ENCODE data around the gene IL3.

The IL3 gene

DNA sequence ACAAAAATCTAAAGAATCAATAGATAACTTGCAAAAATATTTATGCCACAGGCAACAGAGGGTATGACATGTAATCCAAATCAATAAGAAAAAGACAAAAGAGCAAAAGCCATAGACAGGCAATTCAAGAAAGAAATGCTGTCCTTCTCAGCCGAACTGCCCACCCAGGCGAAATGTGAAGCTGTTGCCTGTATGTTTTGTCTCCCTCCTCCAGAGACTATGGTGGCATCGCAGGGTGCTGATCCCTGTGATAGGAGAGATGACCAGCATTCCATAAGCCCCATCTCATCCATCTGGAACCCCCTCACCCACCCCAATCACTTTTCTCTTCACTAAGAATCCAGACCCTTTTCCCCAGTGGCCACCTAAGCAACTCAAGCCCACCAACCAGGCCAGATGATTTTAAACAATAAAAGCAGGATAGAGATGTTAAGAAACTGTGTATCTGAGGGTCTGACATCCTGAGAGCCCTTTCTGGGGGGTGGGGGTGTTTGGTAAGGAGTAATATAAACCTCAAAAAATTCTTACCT is 43.7 kb upstream of the IL3 start:
- Histone ChIP-seq H3K36me3 (ENCODE audit: insufficient read depth, low read length) (no peaks in the 10 kb centered on the region), H3K27me3 (ENCODE audit: insufficient read depth, low read length, poor library complexity, severe bottlenecking) (no peaks in the 10 kb centered on the region), H3K79me2 (ENCODE audit: insufficient read depth, low read length) (no peaks in the 10 kb centered on the region), H3K4me3 (ENCODE audit: low read length, poor library complexity, severe bottlenecking) (no peak overlapping the region), H3K4me2 (ENCODE audit: low read depth, low read length, poor library complexity, severe bottlenecking) (no peak overlapping the region), H3K9ac (ENCODE audit: low read depth, low read length, poor library complexity, severe bottlenecking) (no peak overlapping the region), H3K9me2 (replicated peaks; ENCODE audit: low read depth, low read length) (no peaks in the 10 kb centered on the region), H3K4me1 (ENCODE audit: insufficient read depth, low read length, poor library complexity, severe bottlenecking) (no peaks in the 10 kb centered on the region), H4K20me1 (ENCODE audit: insufficient read depth, low read length, poor library complexity, severe bottlenecking) (no peaks in the 10 kb centered on the region), H2AFZ (ENCODE audit: low read length) (no peak overlapping the region), H3F3A (ENCODE audit: low read depth) (no peaks in the 10 kb centered on the region), H3K9me3 (ENCODE audit: insufficient read depth, low read depth, low read length) (no peaks in the 10 kb centered on the region)
- TF ChIP-seq, protein P1, sequence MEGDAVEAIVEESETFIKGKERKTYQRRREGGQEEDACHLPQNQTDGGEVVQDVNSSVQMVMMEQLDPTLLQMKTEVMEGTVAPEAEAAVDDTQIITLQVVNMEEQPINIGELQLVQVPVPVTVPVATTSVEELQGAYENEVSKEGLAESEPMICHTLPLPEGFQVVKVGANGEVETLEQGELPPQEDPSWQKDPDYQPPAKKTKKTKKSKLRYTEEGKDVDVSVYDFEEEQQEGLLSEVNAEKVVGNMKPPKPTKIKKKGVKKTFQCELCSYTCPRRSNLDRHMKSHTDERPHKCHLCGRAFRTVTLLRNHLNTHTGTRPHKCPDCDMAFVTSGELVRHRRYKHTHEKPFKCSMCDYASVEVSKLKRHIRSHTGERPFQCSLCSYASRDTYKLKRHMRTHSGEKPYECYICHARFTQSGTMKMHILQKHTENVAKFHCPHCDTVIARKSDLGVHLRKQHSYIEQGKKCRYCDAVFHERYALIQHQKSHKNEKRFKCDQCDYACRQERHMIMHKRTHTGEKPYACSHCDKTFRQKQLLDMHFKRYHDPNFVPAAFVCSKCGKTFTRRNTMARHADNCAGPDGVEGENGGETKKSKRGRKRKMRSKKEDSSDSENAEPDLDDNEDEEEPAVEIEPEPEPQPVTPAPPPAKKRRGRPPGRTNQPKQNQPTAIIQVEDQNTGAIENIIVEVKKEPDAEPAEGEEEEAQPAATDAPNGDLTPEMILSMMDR (conservative IDR thresholded peaks at IDR 0.05; ENCODE audit: low read length) = no peak
- no peak for TF ChIP-seq EZH2phosphoT487 (IDR thresholded peaks at IDR 0.05; ENCODE audit: borderline replicate concordance)

DNA sequence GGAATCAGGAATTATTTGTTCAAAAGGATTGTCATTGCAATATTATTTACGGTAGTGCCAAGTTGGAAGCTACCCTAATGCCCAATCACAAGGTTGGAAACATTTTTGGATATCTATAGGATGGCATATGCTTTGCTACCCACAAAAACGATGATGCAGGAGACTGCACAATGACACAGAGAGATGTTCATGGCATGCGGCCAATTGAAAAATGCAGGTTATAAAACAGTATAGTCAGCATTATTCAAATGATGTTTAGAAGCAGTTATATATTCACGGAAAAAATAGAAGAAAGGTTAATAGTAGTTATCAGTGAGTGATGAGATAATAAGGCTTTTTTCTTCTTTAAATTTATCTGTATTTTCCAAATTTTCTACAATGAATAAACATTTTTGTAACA is 43.1 kb upstream of the IL3 start:
- H3K4me1 ChIP-seq (ENCODE audit: insufficient read depth, low read length, poor library complexity, severe bottlenecking) = no peaks in the 10 kb centered on the region
- no peak overlapping the region for H3K9ac ChIP-seq (ENCODE audit: low read depth, low read length, poor library complexity, severe bottlenecking)
- H3K79me2 ChIP-seq (ENCODE audit: insufficient read depth, low read length) = no peaks in the 10 kb centered on the region
- no peak for TF ChIP-seq EZH2phosphoT487 (IDR thresholded peaks at IDR 0.05; ENCODE audit: borderline replicate concordance)
- TF ChIP-seq, protein P1 (conservative IDR thresholded peaks at IDR 0.05; ENCODE audit: low read length) = no peak
- H3K9me3 ChIP-seq (ENCODE audit: insufficient read depth, low read depth, low read length) = no peaks in the 10 kb centered on the region
- H3K27me3 ChIP-seq (ENCODE audit: insufficient read depth, low read length, poor library complexity, severe bottlenecking) = no peaks in the 10 kb centered on the region
- no peaks in the 10 kb centered on the region for H3K36me3 ChIP-seq (ENCODE audit: insufficient read depth, low read length)
- H3K4me2 ChIP-seq (ENCODE audit: low read depth, low read length, poor library complexity, severe bottlenecking) = no peak overlapping the region
- no peak overlapping the region for H2AFZ ChIP-seq (ENCODE audit: low read length)
- no peaks in the 10 kb centered on the region for H3K9me2 ChIP-seq (replicated peaks; ENCODE audit: low read depth, low read length)
- no peaks in the 10 kb centered on the region for H3F3A ChIP-seq (ENCODE audit: low read depth)
- no peaks in the 10 kb centered on the region for H4K20me1 ChIP-seq (ENCODE audit: insufficient read depth, low read length, poor library complexity, severe bottlenecking)
- H3K4me3 ChIP-seq (ENCODE audit: low read length, poor library complexity, severe bottlenecking) = no peak overlapping the region

DNA sequence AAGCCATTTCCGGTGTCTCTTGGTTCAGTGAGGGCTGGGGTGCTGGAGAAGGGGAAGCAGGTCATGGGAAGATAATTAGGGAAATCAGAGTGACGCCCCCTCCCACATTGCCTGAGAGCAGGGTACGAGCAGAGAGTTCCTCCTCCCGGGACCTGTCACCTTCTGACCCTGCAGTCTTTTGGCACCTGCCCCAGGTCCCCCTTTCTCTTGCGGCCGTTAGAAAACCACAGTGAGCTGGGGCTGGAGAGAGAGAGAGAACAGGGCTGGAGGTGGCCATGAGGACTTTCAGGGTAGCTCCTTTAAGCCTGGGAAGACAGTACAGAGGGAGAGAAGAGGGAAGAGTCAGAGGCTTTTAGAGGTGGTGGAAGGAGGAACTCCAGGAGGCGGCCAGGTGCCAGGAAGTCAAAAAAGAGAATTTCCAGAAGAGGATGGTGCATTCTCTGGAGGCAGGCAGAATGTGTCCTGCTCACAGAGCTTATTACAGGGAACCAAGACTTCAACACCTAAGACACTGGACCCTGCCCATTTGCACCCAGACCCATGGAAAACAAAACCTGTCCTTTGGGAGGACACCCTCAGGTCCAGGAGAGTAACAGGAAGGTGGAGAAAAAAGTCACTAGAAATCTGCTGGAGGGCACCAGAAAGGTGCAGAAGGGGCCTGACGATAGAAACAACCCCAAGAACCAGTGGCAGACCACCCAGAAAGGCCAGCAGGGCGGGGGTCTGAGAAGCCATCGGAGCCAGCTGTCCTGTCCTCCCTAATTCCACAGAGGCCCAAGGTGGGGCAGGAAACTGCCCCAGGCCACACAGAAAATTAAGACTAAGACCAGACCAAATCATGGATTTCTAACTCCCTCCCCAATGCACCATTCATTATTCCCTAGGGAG is 42.5 kb upstream of the IL3 start:
- Histone ChIP-seq H3K9ac (ENCODE audit: low read depth, low read length, poor library complexity, severe bottlenecking) (no peak overlapping the region), H3K4me2 (ENCODE audit: low read depth, low read length, poor library complexity, severe bottlenecking) (no peak overlapping the region), H3K9me2 (replicated peaks; ENCODE audit: low read depth, low read length) (no peaks in the 10 kb centered on the region), H3F3A (ENCODE audit: low read depth) (no peaks in the 10 kb centered on the region), H3K4me1 (ENCODE audit: insufficient read depth, low read length, poor library complexity, severe bottlenecking) (no peaks in the 10 kb centered on the region), H4K20me1 (ENCODE audit: insufficient read depth, low read length, poor library complexity, severe bottlenecking) (no peaks in the 10 kb centered on the region), H2AFZ (ENCODE audit: low read length) (no peak overlapping the region), H3K79me2 (ENCODE audit: insufficient read depth, low read length) (no peaks in the 10 kb centered on the region), H3K9me3 (ENCODE audit: insufficient read depth, low read depth, low read length) (no peaks in the 10 kb centered on the region), H3K36me3 (ENCODE audit: insufficient read depth, low read length) (no peaks in the 10 kb centered on the region), H3K4me3 (ENCODE audit: low read length, poor library complexity, severe bottlenecking) (no peak overlapping the region), H3K27me3 (ENCODE audit: insufficient read depth, low read length, poor library complexity, severe bottlenecking) (no peaks in the 10 kb centered on the region)
- no peak for TF ChIP-seq EZH2phosphoT487 (IDR thresholded peaks at IDR 0.05; ENCODE audit: borderline replicate concordance)
- TF ChIP-seq, protein P1 (conservative IDR thresholded peaks at IDR 0.05; ENCODE audit: low read length) = no peak

All from Loucy (cell line).